A673 (cell line): ENCODE measurements around the gene CCSER1.

Experiments
- CTCF ChIP-seq: fragments of 300-800, 200-600 bp; sonication (generic); conservative IDR thresholded peaks from 2 replicates; pipeline ENCODE4 v1.5.1; 2017; ENCODE audit warnings: low read depth, mild to moderate bottlenecking, antibody characterized with exemption, low read length, moderate library complexity, mixed read lengths
- EZH2 ChIP-seq: fragments of 200-600 bp; sonication (generic); IDR thresholded peaks from 2 replicates; pipeline ENCODE4 v1.6.1; 2017; ENCODE audit warnings: borderline replicate concordance, low read depth, mild to moderate bottlenecking, mixed read lengths, antibody characterized with exemption, low read length; ENCODE audit not compliant: poor library complexity, severe bottlenecking

- TF ChIP-seq CTCF (no peak), EZH2 (no peak)
Measured at GRCh38 chr4:91527056-91527455, 1399.9 kb downstream of the CCSER1 start.
